22Rv1 (cell line): ENCODE results near the gene ZNF329.

Experiments
- ZFX ChIP-seq: fragments of 450-650 bp; IDR thresholded peaks from 2 replicates; pipeline ENCODE4 v1.6.1; 2017; ENCODE audit warnings: antibody characterized with exemption, borderline replicate concordance
- TF ChIP-seq, protein P1 (sequence below): fragments of 450-650 bp; IDR thresholded peaks from 2 replicates; pipeline ENCODE4 v1.5.1; 2017; ENCODE audit warnings: mild to moderate bottlenecking

DNA sequence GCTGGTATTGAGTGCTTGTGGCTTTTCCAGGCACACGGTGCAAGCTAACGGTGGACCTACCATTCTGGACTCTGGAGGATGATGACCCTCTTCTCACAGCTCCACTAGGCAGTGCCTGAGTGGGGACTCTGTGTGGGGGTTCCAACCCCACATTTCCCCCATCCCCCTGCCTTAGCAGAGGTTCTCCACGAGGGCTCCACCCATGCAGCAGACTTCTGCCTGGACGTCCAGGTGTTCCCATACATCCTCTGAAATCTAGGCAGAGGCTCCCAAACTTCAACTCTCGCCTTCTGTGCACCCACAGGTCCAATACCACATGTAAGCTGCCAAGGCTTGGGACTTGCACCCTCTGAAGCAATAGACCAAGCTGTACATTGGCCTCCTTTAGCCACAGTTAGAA lies 27.2 kb downstream of the ZNF329 start:
- TF ChIP-seq, protein P1, sequence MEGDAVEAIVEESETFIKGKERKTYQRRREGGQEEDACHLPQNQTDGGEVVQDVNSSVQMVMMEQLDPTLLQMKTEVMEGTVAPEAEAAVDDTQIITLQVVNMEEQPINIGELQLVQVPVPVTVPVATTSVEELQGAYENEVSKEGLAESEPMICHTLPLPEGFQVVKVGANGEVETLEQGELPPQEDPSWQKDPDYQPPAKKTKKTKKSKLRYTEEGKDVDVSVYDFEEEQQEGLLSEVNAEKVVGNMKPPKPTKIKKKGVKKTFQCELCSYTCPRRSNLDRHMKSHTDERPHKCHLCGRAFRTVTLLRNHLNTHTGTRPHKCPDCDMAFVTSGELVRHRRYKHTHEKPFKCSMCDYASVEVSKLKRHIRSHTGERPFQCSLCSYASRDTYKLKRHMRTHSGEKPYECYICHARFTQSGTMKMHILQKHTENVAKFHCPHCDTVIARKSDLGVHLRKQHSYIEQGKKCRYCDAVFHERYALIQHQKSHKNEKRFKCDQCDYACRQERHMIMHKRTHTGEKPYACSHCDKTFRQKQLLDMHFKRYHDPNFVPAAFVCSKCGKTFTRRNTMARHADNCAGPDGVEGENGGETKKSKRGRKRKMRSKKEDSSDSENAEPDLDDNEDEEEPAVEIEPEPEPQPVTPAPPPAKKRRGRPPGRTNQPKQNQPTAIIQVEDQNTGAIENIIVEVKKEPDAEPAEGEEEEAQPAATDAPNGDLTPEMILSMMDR: no peak
- TF ChIP-seq ZFX: no peak
